LoVo (cell line): Measurements from ENCODE around the gene PVR.
"Not testable (repeated sequence)": the region's sequence is repeated elsewhere in the genome, so short reads cannot be mapped to it uniquely, and the experiment has no call there.

Experiments used
- DNase-seq: peaks from one replicate; pipeline ENCODE4 v3.0.0-alpha.2; 2016; ENCODE audit warnings: low spot score

PVR gene

GRCh38 chr19:44645407-44646048, 1.8 kb downstream of the PVR start:
- DNase-seq, result no peak

- no peak for DNase-seq
These were observed 2.3 kb downstream of the PVR start for GRCh38 chr19:44646049-44646416.

GRCh38 chr19:44647144-44647543, 3.4 kb downstream of the PVR start:
- no peak for DNase-seq

GRCh38 chr19:44648631-44649251, 5.0 kb downstream of the PVR start:
- no peak for DNase-seq

GRCh38 chr19:44649578-44650145, 6.0 kb downstream of the PVR start:
- DNase-seq, result no peak

GRCh38 chr19:44653343-44653742, 9.6 kb downstream of the PVR start:
- DNase-seq, result no peak

GRCh38 chr19:44653977-44654774, 10.5 kb downstream of the PVR start:
- no peak for DNase-seq

- peak; percentile 42 for DNase-seq
These were observed 13.7 kb downstream of the PVR start for GRCh38 chr19:44657211-44657921.

GRCh38 chr19:44658069-44658733, 14.5 kb downstream of the PVR start:
- DNase-seq, result no peak

GRCh38 chr19:44660081-44660480, 16.4 kb downstream of the PVR start:
- no peak for DNase-seq

GRCh38 chr19:44661205-44661604, 17.5 kb downstream of the PVR start:
- DNase-seq, result no peak

- no peak for DNase-seq
These were observed 18.2 kb downstream of the PVR start for GRCh38 chr19:44661904-44662303.

GRCh38 chr19:44662691-44663385, 19.1 kb downstream of the PVR start:
- DNase-seq, result no peak

GRCh38 chr19:44663996-44664395, 20.3 kb downstream of the PVR start:
- no peak for DNase-seq

- no peak for DNase-seq
These were observed 21.3 kb downstream of the PVR start for GRCh38 chr19:44664976-44665375.

- no peak for DNase-seq
These were observed 23.3 kb downstream of the PVR start for GRCh38 chr19:44666852-44667556.

- no peak for DNase-seq
These were observed 25.5 kb downstream of the PVR start for GRCh38 chr19:44668985-44669764.

- DNase-seq, result not testable (repeated sequence)
These were observed 26.3 kb downstream of the PVR start for GRCh38 chr19:44670027-44670426.

GRCh38 chr19:44671400-44671799, 27.7 kb downstream of the PVR start, which contains the start of gene CEACAM19:
Gene CEACAM19 (plus strand): TSS chr19:44671482. CDS start chr19:44671932, 450 bp downstream.
- DNase-seq, result no peak

- no peak for DNase-seq
These were observed 28.5 kb downstream of the PVR start for GRCh38 chr19:44672226-44672625.
